ENCODE data around the gene LMAN1L. TPM values are rescaled to one million over a fixed set of nuclear protein-coding genes. Genes with fewer than 3 reads are reported as not detected.

LMAN1L gene
- total RNA-seq, 1 donor from 2014 or later, result not detected

DNA sequence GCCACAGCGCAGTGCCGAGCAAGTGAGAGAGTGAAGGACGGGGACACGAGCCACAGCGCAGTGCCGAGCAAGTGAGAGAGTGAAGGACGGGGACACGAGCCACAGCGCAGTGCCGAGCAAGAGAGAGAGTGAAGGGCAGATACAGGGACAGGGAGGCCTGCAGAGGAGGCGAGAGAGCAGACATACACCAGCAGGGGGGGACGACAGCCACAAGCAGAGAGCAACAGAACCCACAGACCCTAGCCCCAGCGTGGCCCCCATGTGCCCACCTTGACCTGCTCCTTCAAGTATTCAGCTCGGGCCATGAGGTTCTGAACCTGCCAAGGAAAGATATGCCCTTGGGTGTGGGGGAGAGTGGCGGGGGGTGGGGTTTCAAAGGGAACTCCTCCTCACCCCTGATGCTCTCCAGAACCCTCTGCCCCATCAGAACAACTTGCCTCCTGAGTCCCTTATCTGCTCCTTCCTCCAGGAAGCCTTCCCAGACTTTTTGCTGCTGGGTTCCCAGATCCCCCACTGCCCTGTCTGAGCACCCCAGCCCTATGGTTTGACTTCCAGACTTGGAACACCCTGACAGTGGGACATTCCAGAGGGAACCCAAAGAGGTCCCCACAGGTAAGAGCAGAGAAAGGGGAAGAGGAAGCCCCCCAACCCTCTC is 25.0 kb downstream of the LMAN1L start:
- TF ChIP-seq, protein P1, sequence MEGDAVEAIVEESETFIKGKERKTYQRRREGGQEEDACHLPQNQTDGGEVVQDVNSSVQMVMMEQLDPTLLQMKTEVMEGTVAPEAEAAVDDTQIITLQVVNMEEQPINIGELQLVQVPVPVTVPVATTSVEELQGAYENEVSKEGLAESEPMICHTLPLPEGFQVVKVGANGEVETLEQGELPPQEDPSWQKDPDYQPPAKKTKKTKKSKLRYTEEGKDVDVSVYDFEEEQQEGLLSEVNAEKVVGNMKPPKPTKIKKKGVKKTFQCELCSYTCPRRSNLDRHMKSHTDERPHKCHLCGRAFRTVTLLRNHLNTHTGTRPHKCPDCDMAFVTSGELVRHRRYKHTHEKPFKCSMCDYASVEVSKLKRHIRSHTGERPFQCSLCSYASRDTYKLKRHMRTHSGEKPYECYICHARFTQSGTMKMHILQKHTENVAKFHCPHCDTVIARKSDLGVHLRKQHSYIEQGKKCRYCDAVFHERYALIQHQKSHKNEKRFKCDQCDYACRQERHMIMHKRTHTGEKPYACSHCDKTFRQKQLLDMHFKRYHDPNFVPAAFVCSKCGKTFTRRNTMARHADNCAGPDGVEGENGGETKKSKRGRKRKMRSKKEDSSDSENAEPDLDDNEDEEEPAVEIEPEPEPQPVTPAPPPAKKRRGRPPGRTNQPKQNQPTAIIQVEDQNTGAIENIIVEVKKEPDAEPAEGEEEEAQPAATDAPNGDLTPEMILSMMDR (IDR thresholded peaks at IDR 0.05), result no peak
- TF ChIP-seq POLR2A (IDR thresholded peaks at IDR 0.05) (no peak), POLR2AphosphoS5 (IDR thresholded peaks at IDR 0.05; ENCODE audit: insufficient read depth in 1 of 2, low read depth in 1 of 2) (no peak)
- Histone ChIP-seq H3K36me3 (peaks cover 0 to 24% of the 10 kb centered on the region in 2 donors), H3K9me3 (no peaks in the 10 kb centered on the region), H3K27me3 (no peaks in the 10 kb centered on the region), H3K27ac (no peak overlapping the region), H3K4me3 (no peak overlapping the region), H3K4me1 (peaks cover 21% of the 10 kb centered on the region)
- DNase-seq (ENCODE audit: extremely low spot score in 2 of 2), result no peak
- intact Hi-C loops (cut with DNase I), result no loop called here

DNA sequence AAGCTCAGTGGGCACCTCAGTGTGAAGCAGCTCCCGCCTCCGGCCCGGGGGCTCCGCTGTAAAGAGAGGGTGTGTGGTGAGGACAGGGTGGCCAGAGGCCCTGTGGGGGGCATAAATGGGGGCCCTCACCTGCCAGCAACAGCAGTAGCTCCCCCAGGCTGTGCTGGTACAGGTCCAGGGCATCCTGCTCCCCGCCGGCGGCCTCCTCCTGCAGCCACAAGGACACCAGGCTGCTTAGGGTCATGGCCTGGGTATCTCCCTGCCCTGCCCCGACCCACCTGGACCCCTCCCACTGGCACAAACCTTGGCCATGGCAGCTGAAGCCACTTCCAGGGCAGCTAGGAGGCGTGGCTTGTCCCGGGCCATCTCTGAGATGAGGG is 25.5 kb downstream of the LMAN1L start:
- TF ChIP-seq POLR2A (IDR thresholded peaks at IDR 0.05) (no peak), POLR2AphosphoS5 (IDR thresholded peaks at IDR 0.05; ENCODE audit: insufficient read depth in 1 of 2, low read depth in 1 of 2) (no peak)
- TF ChIP-seq, protein P1 (IDR thresholded peaks at IDR 0.05), result no peak
- Histone ChIP-seq H3K9me3 (no peaks in the 10 kb centered on the region), H3K27me3 (no peaks in the 10 kb centered on the region), H3K27ac (no peak overlapping the region), H3K36me3 (peaks cover 0 to 24% of the 10 kb centered on the region in 2 donors), H3K4me1 (peaks cover 21% of the 10 kb centered on the region), H3K4me3 (no peak overlapping the region)
- intact Hi-C loops (cut with DNase I), result no loop called here
- no peak for DNase-seq (ENCODE audit: extremely low spot score in 2 of 2)

DNA sequence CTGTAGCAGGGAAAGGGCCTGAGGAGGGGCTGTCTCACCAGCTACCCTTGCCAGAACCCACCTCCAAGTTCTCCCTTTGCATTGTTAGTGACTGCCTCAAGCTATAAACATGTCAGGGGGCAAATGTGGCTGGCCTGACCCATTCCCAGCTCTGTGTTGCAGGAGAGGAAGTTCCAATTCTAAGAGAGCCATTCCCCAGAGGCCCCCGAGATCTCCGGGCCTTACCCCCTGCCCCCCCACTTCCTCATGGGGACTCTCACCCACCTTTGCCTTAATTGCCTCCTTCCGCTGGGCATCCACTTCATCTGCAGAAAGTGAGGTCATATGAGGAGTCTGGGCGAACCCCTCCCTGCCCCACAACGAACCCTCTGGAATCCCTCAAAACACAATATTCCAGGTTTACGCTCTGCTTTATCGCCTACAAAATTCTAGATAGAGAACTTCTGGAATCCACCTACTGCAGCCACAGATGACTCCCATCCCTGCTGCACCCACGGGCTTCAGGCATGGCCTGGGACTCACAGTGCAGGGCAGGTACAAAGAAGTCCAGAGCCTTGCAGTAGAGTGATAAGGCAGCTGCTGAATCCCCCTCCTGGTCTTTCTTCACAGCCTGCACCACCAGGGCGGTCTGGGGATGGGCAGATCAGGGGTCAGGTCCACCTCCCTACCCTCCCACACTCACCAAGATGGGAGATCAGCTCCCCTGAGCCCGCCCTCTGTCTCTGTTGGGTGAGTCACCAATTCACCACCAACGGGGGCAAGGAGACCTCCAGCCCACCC is 26.3 kb downstream of the LMAN1L start:
- no peaks in the 10 kb centered on the region for H3K9me3 ChIP-seq
- TF ChIP-seq POLR2A (IDR thresholded peaks at IDR 0.05) (no peak), POLR2AphosphoS5 (IDR thresholded peaks at IDR 0.05; ENCODE audit: insufficient read depth in 1 of 2, low read depth in 1 of 2) (no peak)
- TF ChIP-seq, protein P1 (IDR thresholded peaks at IDR 0.05), result no peak
- no peak overlapping the region for H3K4me3 ChIP-seq
- H3K27ac ChIP-seq, result no peak overlapping the region
- H3K36me3 ChIP-seq, result peaks cover 0 to 24% of the 10 kb centered on the region in 2 donors
- no peaks in the 10 kb centered on the region for H3K27me3 ChIP-seq
- intact Hi-C loops (cut with DNase I), result no loop called here
- H3K4me1 ChIP-seq, result peaks cover 29% of the 10 kb centered on the region
- no peak for DNase-seq (ENCODE audit: extremely low spot score in 2 of 2)

DNA sequence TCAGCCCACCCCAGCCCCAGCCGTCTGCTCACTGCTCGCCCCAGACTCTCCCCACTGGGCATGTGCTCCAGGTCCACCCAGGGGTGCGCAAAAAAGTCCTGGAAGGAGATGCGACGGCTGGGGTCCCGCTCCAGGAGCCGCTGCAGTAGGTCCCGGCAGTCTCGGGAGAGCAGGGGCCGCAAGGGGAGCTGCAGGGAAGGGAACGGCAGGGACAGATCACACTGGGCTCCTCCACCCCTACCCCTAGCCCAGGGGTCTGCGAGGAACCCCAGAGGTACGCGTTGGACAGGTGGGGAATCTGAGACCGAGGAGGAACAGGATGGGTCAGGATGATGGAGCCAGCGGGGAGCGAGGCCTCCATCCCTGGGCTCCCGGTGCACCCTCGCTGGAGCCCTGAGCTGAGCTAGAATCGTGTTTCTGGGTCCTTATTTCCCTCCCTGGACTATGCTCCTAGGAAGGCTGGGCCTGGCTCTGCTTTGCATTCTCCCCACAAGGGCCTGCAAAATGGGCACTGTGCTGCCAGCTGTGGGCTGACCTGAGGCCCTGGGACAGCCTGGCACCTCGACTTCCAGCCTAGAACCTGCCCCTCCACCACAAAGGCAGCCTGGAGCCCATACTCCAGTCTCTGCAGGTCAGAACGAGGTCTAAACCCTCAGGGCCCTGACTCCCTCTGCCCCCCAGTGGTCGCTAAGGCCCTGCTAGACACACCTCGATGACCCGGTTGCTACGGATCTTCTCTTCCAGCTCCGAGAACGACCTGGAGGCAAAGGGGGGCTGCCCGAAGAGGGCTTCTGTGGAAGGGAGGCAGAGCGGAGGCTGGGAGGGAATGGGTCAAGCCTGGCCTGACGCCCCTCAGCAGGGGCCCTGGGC is 27.1 kb downstream of the LMAN1L start:
- Histone ChIP-seq H3K27me3 (no peaks in the 10 kb centered on the region), H3K36me3 (peaks cover 0 to 24% of the 10 kb centered on the region in 2 donors)

More for the DNA sequence above, 27.1 kb downstream of the LMAN1L start:
- Histone ChIP-seq H3K4me3 (no peak overlapping the region), H3K4me1 (peaks cover 37% of the 10 kb centered on the region), H3K27ac (no peak overlapping the region), H3K9me3 (no peaks in the 10 kb centered on the region)
- intact Hi-C loops (cut with DNase I), result no loop called here
- DNase-seq (ENCODE audit: extremely low spot score in 2 of 2), result no peak
- TF ChIP-seq, protein P1 (IDR thresholded peaks at IDR 0.05), result no peak
- TF ChIP-seq POLR2AphosphoS5 (IDR thresholded peaks at IDR 0.05; ENCODE audit: insufficient read depth in 1 of 2, low read depth in 1 of 2) (no peak), POLR2A (IDR thresholded peaks at IDR 0.05) (no peak)

Measured in vagina (tissue), 2 donors.